Raji (cell line): ENCODE results near the gene NCKAP5.

ENCODE experiments used
- POLR2A ChIP-seq: IDR thresholded peaks from 2 replicates; pipeline ENCODE4 v1.6.1; 2011; ENCODE audit warnings: low read depth, low read length, control low read depth; ENCODE audit not compliant: insufficient read depth

The NCKAP5 gene

DNA sequence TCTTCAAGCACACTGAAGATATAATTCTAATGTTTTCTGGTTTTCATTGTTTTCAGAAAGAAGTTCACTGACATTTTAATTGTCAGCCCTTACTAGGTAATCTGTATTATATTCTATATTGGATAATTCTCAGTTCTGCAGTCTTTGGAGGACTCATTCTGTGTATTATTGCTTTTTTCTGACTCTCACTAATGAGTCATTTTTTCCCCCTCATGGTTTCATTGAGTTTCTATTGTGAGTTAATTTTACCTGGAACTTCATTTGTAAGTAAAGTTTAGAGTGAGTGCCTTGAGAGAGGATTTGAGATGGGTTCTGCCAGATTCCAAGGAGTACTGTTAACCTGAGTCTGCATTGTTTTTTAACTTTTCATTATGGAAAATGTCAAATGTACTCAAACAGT is 807.9 kb downstream of the NCKAP5 start:
- no peak for TF ChIP-seq POLR2A

DNA sequence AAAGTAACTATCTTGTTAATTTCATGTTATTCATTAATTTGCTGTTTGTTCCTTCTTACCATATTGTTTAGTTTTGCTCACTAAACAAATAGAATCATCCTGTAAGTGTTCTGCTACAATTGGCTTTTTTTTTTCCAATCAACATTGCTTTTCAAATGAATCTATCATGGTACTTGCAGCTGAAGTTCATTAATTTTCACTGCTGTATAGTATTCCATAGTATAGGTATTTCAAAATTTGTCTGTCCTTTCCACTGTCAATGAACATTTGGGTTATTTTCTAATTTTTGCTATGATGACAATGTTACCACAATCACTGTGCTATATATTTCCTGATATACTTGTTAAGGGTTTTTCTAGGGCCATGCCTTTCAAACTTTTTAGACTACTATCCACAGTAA is 809.3 kb downstream of the NCKAP5 start:
- TF ChIP-seq POLR2A: no peak

DNA sequence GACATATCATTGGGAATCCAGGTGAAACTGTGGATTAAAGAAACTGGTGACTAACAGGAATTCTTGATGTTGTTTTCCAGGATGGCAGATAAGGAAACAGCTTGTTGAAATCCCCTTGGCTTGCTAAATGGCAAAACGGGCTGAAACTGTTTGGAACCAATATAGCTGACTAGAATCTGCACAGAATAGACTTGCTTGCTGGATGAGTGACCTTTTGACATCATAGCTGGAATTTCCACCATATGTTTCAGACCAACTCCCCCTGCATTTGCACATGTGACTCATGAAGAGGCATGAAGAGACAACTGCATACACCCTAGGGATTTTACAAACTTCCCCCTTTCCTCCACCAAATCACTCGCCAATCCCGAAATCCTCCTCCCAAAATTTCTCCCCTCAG is 810.6 kb downstream of the NCKAP5 start:
- TF ChIP-seq POLR2A: no peak

DNA sequence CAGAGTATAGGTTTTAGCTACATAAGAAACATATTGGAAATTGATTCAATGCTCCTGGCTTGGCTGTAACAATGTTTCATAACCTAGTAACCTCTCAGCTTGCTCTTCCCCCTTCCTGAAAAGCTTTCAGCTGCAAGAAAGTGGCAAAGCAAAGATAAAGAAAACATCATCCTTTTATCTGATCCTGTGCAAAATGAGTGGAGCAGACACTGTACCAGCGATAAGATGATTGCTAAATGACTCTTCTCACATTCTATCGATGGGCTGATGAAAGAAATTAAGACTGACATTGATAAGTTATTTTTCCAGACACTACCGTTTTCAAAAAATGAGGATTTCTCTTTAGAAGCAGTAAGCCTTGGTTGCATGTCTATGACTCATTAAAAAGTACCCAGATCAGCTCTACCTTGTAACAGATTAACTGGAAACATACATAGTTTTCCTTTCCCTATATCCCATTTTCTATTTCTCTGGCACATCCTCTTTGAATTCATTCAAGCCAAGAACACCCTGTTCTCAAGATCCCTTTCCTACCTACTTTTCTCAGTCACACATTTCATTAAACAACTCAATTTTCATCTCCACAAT is 811.2 kb downstream of the NCKAP5 start:
- no peak for TF ChIP-seq POLR2A

DNA sequence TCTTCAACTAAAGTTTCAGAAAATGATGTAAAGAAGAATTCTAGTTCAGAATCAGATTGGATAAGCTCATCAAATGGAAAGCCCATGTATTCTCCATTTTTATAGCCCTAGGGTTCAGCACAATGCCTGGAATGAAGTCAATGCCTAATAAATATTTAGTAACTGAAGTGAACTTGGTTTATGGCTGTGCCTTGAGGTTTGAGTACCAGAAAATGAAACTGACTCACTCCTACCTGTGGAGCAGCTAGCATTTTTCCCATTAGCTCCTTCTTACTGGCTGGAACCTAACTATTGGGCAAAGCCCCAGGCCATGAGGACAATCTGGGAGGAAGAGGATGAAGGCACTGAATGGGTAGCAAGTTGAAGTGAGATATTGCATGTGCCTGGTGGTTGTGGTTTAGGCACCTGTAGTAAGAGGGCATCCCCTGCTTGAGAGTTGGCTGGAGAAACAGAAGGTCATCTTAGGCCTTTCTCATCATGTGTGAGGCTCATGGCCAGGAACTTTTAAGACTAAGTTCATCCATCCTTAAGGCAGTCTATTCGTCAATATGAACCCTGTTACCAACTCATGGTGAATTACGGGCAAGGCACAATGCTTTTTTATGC is 813.3 kb downstream of the NCKAP5 start:
- TF ChIP-seq POLR2A: no peak

DNA sequence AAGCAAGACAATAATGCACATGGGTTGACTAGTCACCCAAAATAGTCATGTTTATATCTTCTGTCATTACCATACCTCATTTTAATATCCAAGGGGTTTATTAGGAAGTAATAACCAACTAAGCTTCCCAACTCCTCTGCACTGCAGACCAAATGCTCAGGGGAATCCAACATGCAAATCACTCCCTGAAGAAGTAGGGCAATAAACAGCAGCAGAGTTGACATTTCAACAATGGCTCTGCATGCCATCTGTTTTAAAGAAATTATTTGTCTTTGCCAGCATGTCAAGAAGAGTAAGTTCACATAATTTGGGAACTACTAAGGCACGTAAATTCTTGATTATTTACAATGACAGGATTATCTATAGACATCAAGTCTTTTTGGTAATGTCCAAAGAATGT is 813.9 kb downstream of the NCKAP5 start:
- TF ChIP-seq POLR2A: no peak

DNA sequence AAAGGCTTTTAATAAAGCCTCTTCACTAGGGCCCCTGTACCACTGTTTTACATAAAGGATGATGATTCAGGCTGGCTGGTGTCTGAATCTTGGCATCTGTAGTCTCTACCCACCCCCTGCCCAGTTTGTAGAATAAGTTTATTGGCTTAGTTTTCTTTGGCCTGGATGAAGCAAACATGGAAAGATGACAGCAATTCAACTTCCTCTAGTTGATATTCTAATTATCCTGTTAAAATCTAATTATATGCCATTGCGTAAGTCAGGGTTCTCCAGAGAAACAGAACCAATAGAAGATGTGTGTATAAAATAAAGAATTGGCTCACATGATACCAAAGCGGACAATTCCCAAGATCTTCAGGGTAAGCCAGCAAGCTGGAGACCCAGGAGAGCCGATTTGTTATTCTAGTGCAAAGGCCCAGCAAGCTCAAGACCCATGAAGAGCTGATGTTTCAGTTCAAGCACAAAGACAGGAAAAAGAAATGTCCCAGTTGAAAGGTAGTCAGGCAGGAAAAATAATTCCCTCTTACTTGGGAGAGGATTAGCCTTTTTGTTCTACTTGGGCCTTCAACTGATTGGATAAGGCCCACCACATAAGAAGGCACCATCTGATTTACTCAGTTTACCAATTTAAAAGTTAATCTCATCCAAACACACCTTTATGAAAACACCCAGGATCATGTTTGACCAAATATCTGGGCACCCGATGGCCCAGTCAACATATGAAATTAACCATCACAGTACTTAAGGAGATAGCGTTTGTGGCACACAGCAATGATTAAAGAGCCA is 815.6 kb downstream of the NCKAP5 start:
- TF ChIP-seq POLR2A: no peak

DNA sequence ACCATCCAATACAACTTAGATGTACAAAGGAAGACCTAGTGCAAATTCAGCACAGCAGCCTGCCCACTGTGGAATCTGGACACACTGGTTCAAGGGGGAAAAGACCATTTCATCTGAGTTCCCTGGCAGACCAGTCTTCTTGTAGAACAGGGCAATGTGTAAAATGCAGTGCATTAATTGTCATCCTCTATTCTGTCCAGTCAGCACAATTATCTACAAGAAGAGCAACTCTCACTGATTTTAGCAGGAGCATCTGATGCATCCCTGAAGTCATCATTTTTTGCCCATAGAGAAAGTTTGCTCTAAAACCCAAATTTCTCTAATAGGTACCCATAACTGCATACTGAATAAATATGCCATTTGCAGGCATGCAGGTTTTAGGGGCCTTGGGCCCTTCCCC is 816.4 kb downstream of the NCKAP5 start:
- TF ChIP-seq POLR2A: no peak

DNA sequence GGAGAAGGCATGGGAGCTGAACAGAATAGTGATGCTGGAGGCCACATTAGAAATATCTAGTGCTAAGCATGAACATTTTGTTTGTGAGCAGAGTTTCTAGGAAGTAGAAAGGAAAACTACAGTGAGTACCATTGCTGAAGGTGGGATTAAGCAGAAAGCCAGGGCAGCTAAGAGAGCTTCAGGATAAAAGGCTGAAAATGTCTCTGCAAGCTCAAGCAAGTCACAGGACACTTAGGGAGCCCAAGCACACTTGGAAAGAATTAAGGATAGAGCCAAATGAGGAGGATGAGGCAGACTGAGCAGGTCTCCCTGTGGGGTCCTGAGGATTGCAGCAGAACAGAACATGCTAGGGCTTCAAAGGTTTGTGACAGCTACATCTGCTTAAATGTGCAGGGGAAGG is 817.7 kb downstream of the NCKAP5 start:
- no peak for TF ChIP-seq POLR2A

DNA sequence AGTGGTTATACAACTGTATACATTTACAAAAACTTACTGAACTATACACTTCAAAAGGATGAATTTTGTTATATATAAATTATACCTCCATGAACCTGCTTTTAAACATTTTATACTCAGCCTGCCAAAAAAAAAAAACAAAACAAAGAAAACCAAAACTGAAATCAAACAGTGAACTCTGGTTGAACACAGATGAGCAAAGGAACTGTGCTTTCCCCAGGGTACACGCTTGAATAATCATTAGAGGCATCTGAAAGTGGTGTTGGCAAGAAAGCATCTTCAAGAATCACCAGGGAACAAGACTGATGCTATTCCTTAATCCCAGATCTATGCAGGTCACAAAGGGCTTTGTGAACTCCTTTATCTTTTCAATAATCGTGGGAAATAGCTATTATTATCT is 821.2 kb downstream of the NCKAP5 start:
- TF ChIP-seq POLR2A: no peak

DNA sequence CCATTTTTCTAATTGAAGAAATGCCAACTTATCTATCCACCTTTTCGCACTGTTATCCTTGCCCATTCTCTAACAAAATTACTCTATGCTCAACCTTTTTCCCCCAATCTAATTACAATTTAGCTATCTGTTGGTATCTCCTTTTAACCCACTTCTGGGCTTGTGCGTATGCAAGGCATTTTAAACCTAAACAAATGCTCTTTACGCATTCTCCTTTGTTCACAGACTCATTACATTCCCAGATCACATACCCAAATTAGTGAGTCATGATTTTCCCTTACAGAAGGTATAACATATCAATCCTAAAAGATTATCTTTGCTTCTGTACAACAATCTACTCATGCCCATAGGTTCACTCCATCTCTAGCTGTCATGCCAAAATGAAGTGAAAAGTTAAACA is 826.5 kb downstream of the NCKAP5 start:
- no peak for TF ChIP-seq POLR2A

DNA sequence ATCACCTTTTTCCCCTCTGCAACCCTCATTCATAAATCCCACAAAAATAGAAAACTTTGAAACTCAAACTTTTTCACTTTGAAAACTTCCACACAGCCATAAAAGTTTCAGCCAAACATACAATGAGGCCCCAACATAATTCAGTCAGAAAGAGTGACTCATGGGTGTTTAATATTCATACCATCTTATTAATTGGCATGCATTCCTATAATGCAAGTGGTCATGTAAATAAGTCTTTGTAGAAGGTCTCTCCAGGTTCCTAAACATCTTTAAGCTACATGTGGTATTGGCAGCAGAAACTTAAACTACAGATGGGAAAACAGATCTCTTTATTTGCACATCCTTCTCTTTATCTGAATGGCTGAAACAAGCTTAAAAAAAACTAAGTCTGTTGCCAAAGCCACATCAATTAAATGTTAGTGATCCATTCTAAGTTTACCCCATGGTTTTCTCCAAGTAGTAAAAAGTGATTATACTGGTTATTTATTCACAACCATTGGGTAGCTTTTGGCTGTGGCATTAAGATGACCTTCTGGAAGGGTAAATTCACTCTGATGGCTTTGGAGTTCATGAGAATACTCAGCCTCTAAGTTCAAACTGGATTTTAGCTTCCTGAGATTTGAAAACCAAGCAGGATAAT is 828.1 kb downstream of the NCKAP5 start:
- no peak for TF ChIP-seq POLR2A

DNA sequence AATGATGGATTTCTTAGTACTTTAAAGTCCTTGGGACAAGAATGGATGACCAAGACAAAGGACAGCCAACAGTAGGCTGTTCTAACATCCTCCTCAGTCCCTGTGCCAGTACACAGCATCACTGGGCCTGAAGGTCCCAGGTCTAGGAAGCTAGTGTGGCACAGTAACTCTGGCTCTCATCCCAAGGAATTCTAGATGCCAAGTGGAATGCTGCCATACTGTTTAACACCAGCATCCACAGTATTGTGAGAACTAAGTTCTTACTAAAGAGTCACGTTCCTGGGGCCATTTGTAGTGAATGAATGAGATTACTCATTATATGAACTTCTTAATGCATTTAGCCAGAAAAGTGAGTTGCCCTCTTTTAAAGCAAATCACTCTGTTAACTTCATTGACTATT is 830.0 kb downstream of the NCKAP5 start:
- no peak for TF ChIP-seq POLR2A

DNA sequence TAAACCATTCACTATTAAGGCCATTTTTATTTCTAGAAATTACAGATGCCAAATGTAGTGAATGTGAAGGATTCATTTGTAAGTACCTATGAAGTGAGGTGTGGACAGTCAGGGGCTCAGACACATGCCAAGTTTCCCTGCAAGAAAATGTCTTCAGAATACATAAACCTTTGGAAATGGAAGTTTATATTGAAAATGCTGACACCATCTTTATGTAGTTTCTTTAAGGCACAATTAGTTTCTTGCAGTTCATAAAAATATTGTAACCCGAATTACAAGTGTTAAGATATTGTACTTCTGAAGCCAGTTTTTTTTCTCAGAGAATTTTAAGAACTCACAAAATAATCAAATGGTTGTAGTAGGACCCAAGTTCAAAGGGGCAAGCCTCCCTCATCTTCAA is 832.2 kb downstream of the NCKAP5 start:
- no peak for TF ChIP-seq POLR2A

DNA sequence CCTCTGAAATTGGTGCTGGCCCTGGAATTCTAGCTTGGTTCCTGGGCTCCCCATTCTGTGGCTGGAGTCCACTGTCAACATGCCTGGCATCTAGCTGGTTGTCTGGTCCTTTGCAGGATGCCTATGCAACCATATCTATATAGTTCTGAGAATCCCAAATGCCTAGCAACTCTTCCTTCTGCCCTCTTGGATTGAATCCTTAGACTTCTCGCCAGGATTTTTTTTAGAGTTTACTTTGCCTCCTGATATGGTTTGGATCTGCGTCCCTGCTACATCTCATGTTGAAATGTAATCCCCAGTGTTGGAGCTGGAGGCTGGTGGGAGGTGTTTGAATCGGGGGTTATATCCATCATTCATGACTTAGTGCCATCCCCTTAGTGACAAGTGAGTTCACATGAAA is 833.3 kb downstream of the NCKAP5 start:
- TF ChIP-seq POLR2A: no peak

DNA sequence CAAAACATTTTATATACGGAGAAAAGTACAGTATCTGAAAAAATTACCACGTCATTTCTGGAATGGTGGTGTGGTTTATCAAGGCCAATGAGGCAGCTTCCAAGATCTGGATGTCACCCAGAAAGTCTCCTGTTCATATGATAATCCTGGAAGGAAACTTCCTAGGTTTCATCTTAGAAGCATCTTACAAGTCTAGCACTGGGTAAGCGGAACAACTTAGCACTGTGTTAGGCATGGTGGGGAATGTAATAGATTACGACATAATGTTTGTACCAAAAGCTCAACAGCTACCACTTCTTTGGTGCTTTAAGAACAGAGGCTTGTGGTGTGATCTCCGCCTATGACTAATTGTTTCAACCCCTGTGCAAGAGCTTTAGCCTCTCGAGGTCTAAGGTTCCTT is 835.2 kb downstream of the NCKAP5 start:
- no peak for TF ChIP-seq POLR2A
